ENCODE results near the gene HINFP. TPM values are rescaled to one million over a fixed set of nuclear protein-coding genes. Genes with fewer than 3 reads are reported as not detected.
"Not testable (repeated sequence)": the region's sequence is repeated elsewhere in the genome, so short reads cannot be mapped to it uniquely, and the experiment has no call there.

Gene HINFP
- total and polyA plus RNA-seq, 11 donors = 9.4 to 16.3 (median 12.8) TPM

GRCh38 chr11:119179983-119180382 is 58.6 kb downstream of the HINFP start:
- WGBS, 4 donors = 85 to 97% (median 89%) methylated on average over 6 to 10 of the region's 10 CpGs
- Histone ChIP-seq H3K27me3 (no peaks in the 10 kb centered on the region), H3K4me1 (peaks cover 0 to 23% (median 0%) of the 10 kb centered on the region in 12 donors), H3K9me3 (no peaks in the 10 kb centered on the region), H3K36me3 (peaks cover 0 to 71% (median 45%) of the 10 kb centered on the region in 9 donors), H3K4me3 (no peak overlapping the region), H3K27ac (no peak overlapping the region)
- DNase-seq (no peak), ATAC-seq (no peak)
- TF ChIP-seq CTCF (IDR thresholded peaks at IDR 0.05) (no peak), POLR2A (IDR thresholded peaks at IDR 0.05) (no peak)
- intact Hi-C loops (cut with DNase I) = no loop called here

GRCh38 chr11:119180729-119181676 is 59.6 kb downstream of the HINFP start:
- H3K36me3 ChIP-seq = peaks cover 0 to 61% (median 36%) of the 10 kb centered on the region in 9 donors
- intact Hi-C loops (cut with DNase I) = no loop called here
- ATAC-seq = no peak

GRCh38 chr11:119181677-119182412 is 60.5 kb downstream of the HINFP start:
- TF ChIP-seq CTCF (IDR thresholded peaks at IDR 0.05) (no peak), POLR2A (IDR thresholded peaks at IDR 0.05) (no peak)
- H3K36me3 ChIP-seq = peaks cover 0 to 53% (median 29%) of the 10 kb centered on the region in 9 donors
- no peak for ATAC-seq

More at GRCh38 chr11:119180729-119181676, 59.6 kb downstream of the HINFP start:
- 81 to 85% (median 84%) methylated on average over 5 to 6 of the region's 6 CpGs for WGBS, 4 donors
- Histone ChIP-seq H3K4me3 (no peak overlapping the region), H3K4me1 (peaks cover 0 to 23% (median 0%) of the 10 kb centered on the region in 12 donors), H3K27ac (no peak overlapping the region), H3K27me3 (no peaks in the 10 kb centered on the region), H3K9me3 (no peaks in the 10 kb centered on the region)
- TF ChIP-seq POLR2A (IDR thresholded peaks at IDR 0.05) (no peak), CTCF (IDR thresholded peaks at IDR 0.05) (no peak)
- no peak for DNase-seq

GRCh38 chr11:119184399-119184798 is 63.0 kb downstream of the HINFP start:
- peaks cover 0 to 40% (median 15%) of the 10 kb centered on the region in 9 donors for H3K36me3 ChIP-seq
- H3K4me3 ChIP-seq; intact Hi-C loops (cut with DNase I); H3K9me3 ChIP-seq; DNase-seq; H3K4me1 ChIP-seq; H3K27me3 ChIP-seq; H3K27ac ChIP-seq; ATAC-seq: not testable (repeated sequence)
- 78 to 86% (median 82%) methylated on average over 9 of the region's 9 CpGs for WGBS, 4 donors

More at GRCh38 chr11:119181677-119182412, 60.5 kb downstream of the HINFP start:
- Histone ChIP-seq H3K4me3 (no peak overlapping the region), H3K4me1 (peaks cover 0 to 23% (median 0%) of the 10 kb centered on the region in 12 donors), H3K27ac (no peak overlapping the region), H3K9me3 (no peaks in the 10 kb centered on the region), H3K27me3 (no peaks in the 10 kb centered on the region)
- 85 to 88% (median 86%) methylated on average over 9 to 17 of the region's 17 CpGs for WGBS, 4 donors
- intact Hi-C loops (cut with DNase I) = no loop called here
- DNase-seq = no peak

Other genes with a start within 250 kb of the HINFP start
- gene CXCR5, start 237.7 kb upstream of the HINFP start, total RNA-seq = under 1 TPM in 1 of 9 donors, not detected in 8; 0.11 TPM
- under 1 TPM; 0.25 to 0.27 TPM for gene CXCR5, start 237.7 kb upstream of the HINFP start, polyA plus RNA-seq
- 10 to 100 TPM; 33.4 to 80.3 (median 44.3) TPM for gene BCL9L, start 195.7 kb upstream of the HINFP start, total RNA-seq
- 100 to 1,000 TPM in 1 of 2 donors, 10 to 100 TPM in 1; 28.0 to 102 TPM for gene BCL9L, start 195.7 kb upstream of the HINFP start, polyA plus RNA-seq
- gene UPK2, start 165.3 kb upstream of the HINFP start, total RNA-seq = not detected
- not detected for gene UPK2, start 165.3 kb upstream of the HINFP start, polyA plus RNA-seq
- gene FOXR1, start 149.8 kb upstream of the HINFP start, total RNA-seq = not detected
- not detected for gene FOXR1, start 149.8 kb upstream of the HINFP start, polyA plus RNA-seq
- gene CENATAC, start 123.4 kb upstream of the HINFP start, total RNA-seq = 10 to 100 TPM in 6 of 9 donors, 1 to 10 TPM in 3; 7.9 to 15.8 (median 11.7) TPM
- 10 to 100 TPM in 1 of 2 donors, 1 to 10 TPM in 1; 9.5 to 27.3 TPM for gene CENATAC, start 123.4 kb upstream of the HINFP start, polyA plus RNA-seq
- 1,000 to 10,000 TPM in 2 of 9 donors, 100 to 1,000 TPM in 7; 719 to 1,307 (median 821) TPM for gene RPS25, start 103.2 kb upstream of the HINFP start, total RNA-seq
- 1,000 to 10,000 TPM; 1,773 to 1,882 TPM for gene RPS25, start 103.2 kb upstream of the HINFP start, polyA plus RNA-seq
- gene TRAPPC4, start 102.8 kb upstream of the HINFP start, total RNA-seq = 10 to 100 TPM; 31.9 to 57.1 (median 44.4) TPM
- gene TRAPPC4, start 102.8 kb upstream of the HINFP start, polyA plus RNA-seq = 10 to 100 TPM; 21.5 to 74.8 TPM
- 10 to 100 TPM in 3 of 9 donors, 1 to 10 TPM in 6; 4.5 to 18.5 (median 7.7) TPM for gene SLC37A4, start 90.7 kb upstream of the HINFP start, total RNA-seq
- 10 to 100 TPM in 1 of 2 donors, 1 to 10 TPM in 1; 7.4 to 10.1 TPM for gene SLC37A4, start 90.7 kb upstream of the HINFP start, polyA plus RNA-seq
- gene HYOU1, start 64.4 kb upstream of the HINFP start, total RNA-seq = 100 to 1,000 TPM in 1 of 9 donors, 10 to 100 TPM in 8; 45.9 to 104 (median 68.6) TPM
- gene HYOU1, start 64.4 kb upstream of the HINFP start, polyA plus RNA-seq = 100 to 1,000 TPM in 1 of 2 donors, 10 to 100 TPM in 1; 34.7 to 260 TPM
- gene VPS11, start 53.8 kb upstream of the HINFP start, total RNA-seq = 10 to 100 TPM; 18.7 to 33.3 (median 21.5) TPM
- 10 to 100 TPM; 21.7 to 27.1 TPM for gene VPS11, start 53.8 kb upstream of the HINFP start, polyA plus RNA-seq
- 10 to 100 TPM in 8 of 9 donors, 1 to 10 TPM in 1; 8.1 to 24.1 (median 16.6) TPM for gene HMBS, start 36.7 kb upstream of the HINFP start, total RNA-seq
- 10 to 100 TPM; 28.8 to 34.0 TPM for gene HMBS, start 36.7 kb upstream of the HINFP start, polyA plus RNA-seq
- gene DPAGT1, start 19.7 kb upstream of the HINFP start, total RNA-seq = 10 to 100 TPM; 11.2 to 32.4 (median 16.5) TPM
- gene DPAGT1, start 19.7 kb upstream of the HINFP start, polyA plus RNA-seq = 10 to 100 TPM; 13.4 to 32.9 TPM
- 10 to 100 TPM in 5 of 9 donors, 1 to 10 TPM in 4; 7.1 to 18.3 (median 11.2) TPM for gene C2CD2L, start 14.2 kb upstream of the HINFP start, total RNA-seq
- gene C2CD2L, start 14.2 kb upstream of the HINFP start, polyA plus RNA-seq = 10 to 100 TPM in 1 of 2 donors, 1 to 10 TPM in 1; 6.6 to 17.7 TPM
- gene ABCG4, start 27.5 kb downstream of the HINFP start, total RNA-seq = 1 to 10 TPM in 4 of 9 donors, under 1 TPM in 5; 0.38 to 2.1 (median 0.98) TPM
- 1 to 10 TPM in 1 of 2 donors, under 1 TPM in 1; 0.25 to 1.1 TPM for gene ABCG4, start 27.5 kb downstream of the HINFP start, polyA plus RNA-seq
- 10 to 100 TPM; 19.7 to 47.0 (median 30.7) TPM for gene NLRX1, start 47.1 kb downstream of the HINFP start, total RNA-seq
- gene NLRX1, start 47.1 kb downstream of the HINFP start, polyA plus RNA-seq = 10 to 100 TPM; 10.6 to 13.7 TPM
- gene NHERF4, start 63.9 kb downstream of the HINFP start, total RNA-seq = 1 to 10 TPM in 1 of 9 donors, not detected in 8; 3.7 TPM
- not detected for gene NHERF4, start 63.9 kb downstream of the HINFP start, polyA plus RNA-seq
- 10 to 100 TPM in 3 of 9 donors, 1 to 10 TPM in 6; 6.1 to 20.4 (median 9.5) TPM for gene CBL, start 84.8 kb downstream of the HINFP start, total RNA-seq
- 1 to 10 TPM; 3.1 to 5.8 TPM for gene CBL, start 84.8 kb downstream of the HINFP start, polyA plus RNA-seq
- 100 to 1,000 TPM in 6 of 9 donors, 10 to 100 TPM in 3; 46.7 to 380 (median 110) TPM for gene MCAM, start 195.6 kb downstream of the HINFP start, total RNA-seq
- gene MCAM, start 195.6 kb downstream of the HINFP start, polyA plus RNA-seq = 100 to 1,000 TPM in 1 of 2 donors, 10 to 100 TPM in 1; 31.9 to 108 TPM
- gene RNF26, start 212.9 kb downstream of the HINFP start, total RNA-seq = 10 to 100 TPM in 8 of 9 donors, 1 to 10 TPM in 1; 8.1 to 22.4 (median 11.8) TPM
- gene RNF26, start 212.9 kb downstream of the HINFP start, polyA plus RNA-seq = 10 to 100 TPM in 1 of 2 donors, 1 to 10 TPM in 1; 6.2 to 17.6 TPM
- gene C1QTNF5, start 219.3 kb downstream of the HINFP start, total RNA-seq = 10 to 100 TPM; 12.9 to 47.1 (median 19.8) TPM
- 10 to 100 TPM; 20.0 to 23.9 TPM for gene C1QTNF5, start 219.3 kb downstream of the HINFP start, polyA plus RNA-seq
- gene MFRP, start 225.1 kb downstream of the HINFP start, total RNA-seq = not detected
- gene MFRP, start 225.1 kb downstream of the HINFP start, polyA plus RNA-seq = under 1 TPM in 1 of 2 donors, not detected in 1; 0.04 TPM